HG02623 (cell line): ENCODE data around the gene ASTN2.

Source experiments
- ATAC-seq: cut with Tn5 transposase; IDR thresholded peaks from one replicate; pipeline ENCODE4 v1.9.1; 2021; ENCODE audit warnings: moderate library complexity; ENCODE audit not compliant: unreplicated experiment

ASTN2 gene

GRCh38 chr9:116774421-116775180 is 640.3 kb downstream of the ASTN2 start:
- no peak for ATAC-seq

GRCh38 chr9:116767219-116767618 is 647.6 kb downstream of the ASTN2 start:
- ATAC-seq, result no peak

- no peak for ATAC-seq
These were observed 649.8 kb downstream of the ASTN2 start for GRCh38 chr9:116765011-116765410.

- ATAC-seq, result no peak
These were observed 651.1 kb downstream of the ASTN2 start for GRCh38 chr9:116763770-116764169.

GRCh38 chr9:116760636-116761035 is 654.2 kb downstream of the ASTN2 start:
- no peak for ATAC-seq

- no peak for ATAC-seq
These were observed 657.8 kb downstream of the ASTN2 start for GRCh38 chr9:116757030-116757429.

- ATAC-seq, result no peak
These were observed 661.5 kb downstream of the ASTN2 start for GRCh38 chr9:116753389-116753788.

GRCh38 chr9:116750510-116750909 is 664.3 kb downstream of the ASTN2 start:
- no peak for ATAC-seq

GRCh38 chr9:116749772-116750171 is 665.1 kb downstream of the ASTN2 start:
- no peak for ATAC-seq

- ATAC-seq, result no peak
These were observed 665.7 kb downstream of the ASTN2 start for GRCh38 chr9:116749176-116749575.

GRCh38 chr9:116741742-116742141 is 673.1 kb downstream of the ASTN2 start:
- ATAC-seq, result no peak

GRCh38 chr9:116741086-116741740 is 673.6 kb downstream of the ASTN2 start:
- no peak for ATAC-seq

GRCh38 chr9:116737152-116737546 is 677.7 kb downstream of the ASTN2 start:
- ATAC-seq, result peak; percentile 49

GRCh38 chr9:116736399-116737151 is 678.3 kb downstream of the ASTN2 start:
- ATAC-seq, result no peak

GRCh38 chr9:116733010-116733641 is 681.7 kb downstream of the ASTN2 start:
- no peak for ATAC-seq

- no peak for ATAC-seq
These were observed 688.3 kb downstream of the ASTN2 start for GRCh38 chr9:116726602-116727001.

- no peak for ATAC-seq
These were observed 690.7 kb downstream of the ASTN2 start for GRCh38 chr9:116724123-116724522.

- no peak for ATAC-seq
These were observed 692.9 kb downstream of the ASTN2 start for GRCh38 chr9:116721944-116722343.

- ATAC-seq, result no peak
These were observed 693.4 kb downstream of the ASTN2 start for GRCh38 chr9:116721411-116721810.

- ATAC-seq, result no peak
These were observed 694.7 kb downstream of the ASTN2 start for GRCh38 chr9:116720111-116720510.

GRCh38 chr9:116718111-116718510 is 696.7 kb downstream of the ASTN2 start:
- ATAC-seq, result no peak
